K562 (cell line): Measurements from ENCODE around the gene INPP5D. TPM values are rescaled to one million over a fixed set of nuclear protein-coding genes. Genes with fewer than 3 reads are reported as not detected.

Experiments used
- DACH1 ChIP-seq: fragments of 450-650 bp; IDR thresholded peaks from 2 replicates; pipeline ENCODE4 v1.6.1; 2018; ENCODE audit not compliant: partially characterized antibody
- GMEB1 ChIP-seq: fragments of 250-450 bp; sonication (Bioruptor Pico); IDR thresholded peaks from 2 replicates; pipeline ENCODE4 v1.4.0; 2020; ENCODE audit warnings: mild to moderate bottlenecking
- HMG20A ChIP-seq: fragments of 450-650 bp; formaldehyde crosslinking; conservative IDR thresholded peaks from 2 replicates; pipeline ENCODE4 v1.4.0; 2020; ENCODE audit warnings: mild to moderate bottlenecking, mixed read lengths
- MGA ChIP-seq: fragments of 450-650 bp; IDR thresholded peaks from 2 replicates; pipeline ENCODE4 v1.6.1; 2016; ENCODE audit warnings: mild to moderate bottlenecking, moderate library complexity
- NCOA4 ChIP-seq: fragments of 450-650 bp; IDR thresholded peaks from 2 replicates; pipeline ENCODE4 v1.6.1; 2018; ENCODE audit warnings: mild to moderate bottlenecking; ENCODE audit not compliant: partially characterized antibody
- NFE2L1 ChIP-seq: fragments of 450-650 bp; IDR thresholded peaks from 2 replicates; pipeline ENCODE4 v1.6.1; 2016; ENCODE audit warnings: missing genetic modification characterization, low read depth, mild to moderate bottlenecking, missing compliant biosample characterization, moderate library complexity, borderline replicate concordance
- PCBP2 ChIP-seq: fragments of 200-400 bp; formaldehyde crosslinking; IDR thresholded peaks from 2 replicates; pipeline ENCODE4 v1.6.1; 2018; ENCODE audit warnings: low read length, low read depth, mild to moderate bottlenecking, moderate library complexity; ENCODE audit not compliant: poor library complexity, severe bottlenecking
- PHTF2 ChIP-seq: fragments of 250-450 bp; sonication (Bioruptor Pico); IDR thresholded peaks from 2 replicates; pipeline ENCODE4 v1.5.0; 2021; ENCODE audit warnings: mild to moderate bottlenecking
- RB1 ChIP-seq: fragments of 450-650 bp; IDR thresholded peaks from 2 replicates; pipeline ENCODE4 v1.6.1; 2017; ENCODE audit warnings: low read depth, mild to moderate bottlenecking
- RBM25 ChIP-seq: fragments of 200-400 bp; formaldehyde crosslinking; IDR thresholded peaks from 2 replicates; pipeline ENCODE4 v1.6.1; 2018; ENCODE audit warnings: low read length, low read depth, moderate library complexity; ENCODE audit not compliant: severe bottlenecking
- SP2 ChIP-seq: IDR thresholded peaks from 2 replicates; pipeline ENCODE4 v1.6.1; 2011; ENCODE audit warnings: mild to moderate bottlenecking, low read depth, low read length, moderate library complexity; ENCODE audit not compliant: poor library complexity, severe bottlenecking; ENCODE audit errors: extremely low read depth
- SRF ChIP-seq, 2 experiments: fragments of 250-450, 450-650 bp in 1 of 2; sonication (Bioruptor Pico) in 1 of 2; sonication (generic) in 1 of 2; formaldehyde crosslinking; IDR thresholded peaks; 2 replicates each; pipeline versions ENCODE4 v1.5.0 to v1.5.1; 2020 to 2022; ENCODE audit warnings: mild to moderate bottlenecking in 1 of 2, missing genetic modification reagents in 1 of 2
- ZNF253 ChIP-seq: fragments of 250-450 bp; sonication (Bioruptor Pico); conservative IDR thresholded peaks from 2 replicates; pipeline ENCODE4 v1.6.1; 2021; ENCODE audit warnings: mild to moderate bottlenecking
- ZNF561 ChIP-seq: fragments of 450-650 bp; formaldehyde crosslinking; conservative IDR thresholded peaks from 2 replicates; pipeline ENCODE4 v1.4.0; 2020; ENCODE audit warnings: mild to moderate bottlenecking, moderate library complexity
- ZNF696 ChIP-seq: fragments of 250-450 bp; sonication (Bioruptor Pico); conservative IDR thresholded peaks from 2 replicates; pipeline ENCODE4 v1.4.0; 2020; ENCODE audit warnings: mild to moderate bottlenecking, moderate library complexity
- polyA plus RNA-seq, 8 experiments: library from polyadenylated mRNA; depleted of rRNA in 4 of 8; stranded (reverse) in 5 of 8; unstranded in 3 of 8; fragments of >200 nt; fragmentation: Nextera tagmentation in 2 of 8; fragmentation: Illumina TruSeq in 1 of 8; extraction: Ambion mirVana in 2 of 8; extraction: Trizol in 1 of 8; gene quantifications; 2 replicates each; pipeline versions ENCODE4 v1.2.1 to v1.2.3, GENCODE V29; 2011 to 2014; ENCODE audit warnings: inconsistent platforms in 1 of 8, missing spikeins in 1 of 8
- total RNA-seq, 7 experiments: library from RNA; depleted of rRNA in 6 of 7; stranded (reverse); fragments of >200 nt in 6 of 7; fragmentation: Illumina TruSeq in 2 of 7; extraction: Trizol in 2 of 7; gene quantifications; 2 replicates each; pipeline versions ENCODE4 v1.2.1 to v1.2.3, GENCODE V29; 2011 to 2021; ENCODE audit warnings: low replicate concordance in 1 of 7

INPP5D gene
- total and polyA plus RNA-seq, 9 of the 15 experiments (the other 6 are each of a cell fraction or from before 2014, with no cell fraction given) = 0.55 to 6.2 (median 2.2) TPM

GRCh38 chr2:233091595-233092375 is 31.6 kb downstream of the INPP5D start (continued):
- TF ChIP-seq MGA (peak; percentile 88), ZNF696 (CRISPR knock-in tag) (no peak), DACH1 (peak; percentile 42), NCOA4 (no peak), PHTF2 (CRISPR knock-in tag) (no peak), ZNF561 (no peak), RBM25 (peak; percentile 34), ZNF253 (CRISPR knock-in tag) (no peak), GMEB1 (CRISPR knock-in tag) (no peak), SP2 (no peak), PCBP2 (no peak), SRF (CRISPR knock-in tag; IDR thresholded peaks at IDR 0.05) (peak in 1 of 2 experiments; percentile 70; a peak in 2 of 4 replicates), RB1 (no peak), HMG20A (no peak), NFE2L1 (no peak)
